HepG2 (cell line): Measurements from ENCODE around the gene NOC2L. TPM values are rescaled to one million over a fixed set of nuclear protein-coding genes. Genes with fewer than 3 reads are reported as not detected.

Source experiments
- ATAC-seq: fragments of 200-7000 bp; cut with Tn5 transposase; 3 replicates; pipeline ENCODE4 v1.9.1; 2020; ENCODE audit warnings: mild to moderate bottlenecking, moderate library complexity
- BruUV-seq: library from RNA; stranded (reverse); fragments of 400-500 nt; replicated peaks from 2 replicates; lab custom pipeline; 2021; lab: Mats Ljungman, UMichigan
- CTCF ChIA-PET: fragments of 300-600 bp; formaldehyde crosslinking; extraction: SDS; loops from one replicate; lab custom pipeline; 2021; ENCODE audit warnings: low total read pairs, inconsistent platforms, low intra/inter-chr PET ratio; lab: Yijun Ruan, JAX
- POLR2A ChIA-PET: fragments of 350-600 bp; sonication (Branson Sonifier 250); formaldehyde crosslinking; loops from one replicate; lab custom pipeline; 2020; ENCODE audit warnings: antibody characterized with exemption, inconsistent platforms; lab: Yijun Ruan, JAX
- DNase-seq: peaks from one replicate; pipeline ENCODE4 v3.0.0-alpha.2; 2015; ENCODE audit warnings: low spot score
- FAIRE-seq: peaks from 3 replicates; lab custom pipeline; 2011; peaks lifted over from hg19 to GRCh38; lab: Jason Lieb, UNC
- H2AFZ ChIP-seq: one replicate; pipeline ENCODE4 v1.6.1; 2011; ENCODE audit warnings: low read length, inconsistent platforms
- H3K27ac ChIP-seq: fragments of 300-600 bp; 3 replicates; pipeline ENCODE4 v1.8.0; 2011; ENCODE audit warnings: mixed run types, mild to moderate bottlenecking, mixed read lengths, low read length, inconsistent platforms; ENCODE audit not compliant: insufficient read depth; ENCODE audit errors: extremely low read length
- H3K27me3 ChIP-seq, 2 experiments: fragments of 200-600 bp in 1 of 2; 2 replicates in 1 of 2; 3 replicates in 1 of 2; pipeline versions ENCODE4 v1.6.0 to v1.8.0; 2011; ENCODE audit warnings: low read length in 2 of 2, mild to moderate bottlenecking in 2 of 2, moderate library complexity in 2 of 2, inconsistent platforms in 1 of 2; ENCODE audit not compliant: insufficient read depth in 2 of 2, control insufficient read depth in 1 of 2
- H3K36me3 ChIP-seq, 2 experiments: fragments of 200-600 bp in 1 of 2; replicated peaks in 1 of 2; 2 replicates in 1 of 2; 3 replicates in 1 of 2; pipeline versions ENCODE4 v1.5.1 to v1.8.0; 2011; ENCODE audit warnings: low read length in 2 of 2, inconsistent platforms in 1 of 2; ENCODE audit not compliant: insufficient read depth in 2 of 2, control insufficient read depth in 1 of 2
- H3K4me1 ChIP-seq: 2 replicates; pipeline ENCODE4 v1.5.1; 2012; ENCODE audit warnings: low read length, inconsistent platforms; ENCODE audit not compliant: insufficient read depth
- H3K4me2 ChIP-seq: 2 replicates; pipeline ENCODE4 v1.6.0; 2011; ENCODE audit warnings: low read depth, low read length, inconsistent platforms
- H3K4me3 ChIP-seq, 3 experiments: fragments of 200-600 bp in 1 of 3; sonication (generic), shearing (Covaris generic) in 1 of 3; replicated peaks in 1 of 3; 2 replicates each; pipeline ENCODE4 v1.5.1; 2011 to 2016; ENCODE audit warnings: low read length in 3 of 3, inconsistent platforms in 2 of 3, low read depth in 2 of 3, mild to moderate bottlenecking in 2 of 3, control low read depth in 1 of 3, mixed read lengths in 1 of 3; ENCODE audit not compliant: insufficient read depth in 1 of 3
- H3K79me2 ChIP-seq: one replicate; pipeline ENCODE4 v1.6.1; 2011; ENCODE audit warnings: low read length, inconsistent platforms; ENCODE audit not compliant: insufficient read depth
- H3K9ac ChIP-seq: 2 replicates; pipeline ENCODE4 v1.6.0; 2011; ENCODE audit warnings: mild to moderate bottlenecking, low read depth, low read length, inconsistent platforms; ENCODE audit not compliant: insufficient read depth
- H3K9me3 ChIP-seq: 2 replicates; pipeline ENCODE4 v1.5.1; 2012; ENCODE audit warnings: mild to moderate bottlenecking, low read length
- H4K20me1 ChIP-seq: 2 replicates; pipeline ENCODE4 v1.6.0; 2011; ENCODE audit warnings: inconsistent platforms, mild to moderate bottlenecking, low read length, moderate library complexity; ENCODE audit not compliant: insufficient read depth
- HNF1B ChIP-seq: sonication (generic); formaldehyde crosslinking; IDR thresholded peaks from 2 replicates; pipeline ENCODE4 v1.5.1; 2020; ENCODE audit warnings: mild to moderate bottlenecking, moderate library complexity, missing genetic modification reagents
- HNRNPL ChIP-seq: fragments of 200-400 bp; formaldehyde crosslinking; IDR thresholded peaks from 2 replicates; pipeline ENCODE4 v1.6.1; 2017; ENCODE audit warnings: mild to moderate bottlenecking, low read depth, low read length
- ZNF556 ChIP-seq: sonication (generic); formaldehyde crosslinking; IDR thresholded peaks from 2 replicates; pipeline ENCODE4 v1.4.0; 2020; ENCODE audit warnings: mild to moderate bottlenecking, missing genetic modification reagents, borderline replicate concordance
- ZNF878 ChIP-seq: sonication (generic); formaldehyde crosslinking; IDR thresholded peaks from 2 replicates; pipeline ENCODE4 v1.8.1; 2023; ENCODE audit warnings: mild to moderate bottlenecking, missing genetic modification reagents, moderate library complexity
- WGBS: methylation state at CpG from one replicate; pipeline ENCODE4 v1.1.6; 2017; ENCODE audit warnings: low lambda C conversion rate; 5-methylcytosine and 5-hydroxymethylcytosine counted together
- in situ Hi-C: cut with HindIII; loops from 2 replicates; pipeline ENCODE4 v1.10.0; 2017; ENCODE audit warnings: low pct_unique_long_range_greater_than_20kb; ENCODE audit not compliant: extremely low pct_ligation_motif_present
- intact Hi-C: fragments of 100-400 bp; cut with micrococcal nuclease; formaldehyde crosslinking; loops from one replicate; pipeline ENCODE4 v1.10.0; 2022; ENCODE audit not compliant: unreplicated experiment
- polyA plus RNA-seq, 8 experiments: library from polyadenylated mRNA; depleted of rRNA in 3 of 8; stranded (reverse) in 7 of 8; unstranded in 1 of 8; fragments of >200 nt; fragmentation: Illumina TruSeq in 4 of 8; extraction: Trizol in 4 of 8; gene quantifications; 2 replicates each; pipeline versions ENCODE4 v1.2.1 to v1.2.3, GENCODE V29; 2011 to 2016; ENCODE audit warnings: low read depth in 4 of 8, missing spikeins in 1 of 8, mixed read lengths in 1 of 8; ENCODE audit not compliant: insufficient read depth in 1 of 8
- total RNA-seq, 5 experiments: library from RNA; depleted of rRNA; stranded (reverse); fragments of >200 nt; fragmentation: Illumina TruSeq; extraction: Trizol; gene quantifications; 2 replicates each; pipeline ENCODE4 v1.2.3, GENCODE V29; 2016; ENCODE audit warnings: low read depth in 1 of 5
- TF ChIP-seq, protein P1 (sequence below): sonication (generic); formaldehyde crosslinking; IDR thresholded peaks from 2 replicates; pipeline ENCODE4 v1.5.1; 2020; ENCODE audit warnings: mild to moderate bottlenecking, missing genetic modification reagents, moderate library complexity

The NOC2L gene
- total and polyA plus RNA-seq, 2 of the 13 experiments (the other 11 are each of a cell fraction or from before 2014, with no cell fraction given) = 32.0 to 103 TPM

- Histone ChIP-seq H3K4me1 (peaks cover 32% of the 10 kb centered on the region), H3K79me2 (no peaks in the 10 kb centered on the region), H3K36me3 (no peaks in the 10 kb centered on the region), H3K4me3 (peak overlapping the region in 2 of 3 experiments; percentile 49 to 65; a peak in 2 of 6 replicates), H3K9ac (no peak overlapping the region), H2AFZ (no peak overlapping the region), H3K27me3 (peaks cover 26 to 60% of the 10 kb centered on the region in 2 experiments), H3K9me3 (no peaks in the 10 kb centered on the region), H4K20me1 (0 out of 2 replicates have a peak, but pooled peaks cover 5% of the 10 kb centered on the region), H3K27ac (no peak overlapping the region), H3K4me2 (peak overlapping the region; percentile 72)
- TF ChIP-seq ZNF556 (no peak), HNF1B (CRISPR knock-in tag) (0 out of 2 replicates have a peak, but pooled peaks have one; percentile 28), ZNF878 (no peak), HNRNPL (0 out of 2 replicates have a peak, but pooled peaks have one; percentile 1)
- TF ChIP-seq, protein P1, sequence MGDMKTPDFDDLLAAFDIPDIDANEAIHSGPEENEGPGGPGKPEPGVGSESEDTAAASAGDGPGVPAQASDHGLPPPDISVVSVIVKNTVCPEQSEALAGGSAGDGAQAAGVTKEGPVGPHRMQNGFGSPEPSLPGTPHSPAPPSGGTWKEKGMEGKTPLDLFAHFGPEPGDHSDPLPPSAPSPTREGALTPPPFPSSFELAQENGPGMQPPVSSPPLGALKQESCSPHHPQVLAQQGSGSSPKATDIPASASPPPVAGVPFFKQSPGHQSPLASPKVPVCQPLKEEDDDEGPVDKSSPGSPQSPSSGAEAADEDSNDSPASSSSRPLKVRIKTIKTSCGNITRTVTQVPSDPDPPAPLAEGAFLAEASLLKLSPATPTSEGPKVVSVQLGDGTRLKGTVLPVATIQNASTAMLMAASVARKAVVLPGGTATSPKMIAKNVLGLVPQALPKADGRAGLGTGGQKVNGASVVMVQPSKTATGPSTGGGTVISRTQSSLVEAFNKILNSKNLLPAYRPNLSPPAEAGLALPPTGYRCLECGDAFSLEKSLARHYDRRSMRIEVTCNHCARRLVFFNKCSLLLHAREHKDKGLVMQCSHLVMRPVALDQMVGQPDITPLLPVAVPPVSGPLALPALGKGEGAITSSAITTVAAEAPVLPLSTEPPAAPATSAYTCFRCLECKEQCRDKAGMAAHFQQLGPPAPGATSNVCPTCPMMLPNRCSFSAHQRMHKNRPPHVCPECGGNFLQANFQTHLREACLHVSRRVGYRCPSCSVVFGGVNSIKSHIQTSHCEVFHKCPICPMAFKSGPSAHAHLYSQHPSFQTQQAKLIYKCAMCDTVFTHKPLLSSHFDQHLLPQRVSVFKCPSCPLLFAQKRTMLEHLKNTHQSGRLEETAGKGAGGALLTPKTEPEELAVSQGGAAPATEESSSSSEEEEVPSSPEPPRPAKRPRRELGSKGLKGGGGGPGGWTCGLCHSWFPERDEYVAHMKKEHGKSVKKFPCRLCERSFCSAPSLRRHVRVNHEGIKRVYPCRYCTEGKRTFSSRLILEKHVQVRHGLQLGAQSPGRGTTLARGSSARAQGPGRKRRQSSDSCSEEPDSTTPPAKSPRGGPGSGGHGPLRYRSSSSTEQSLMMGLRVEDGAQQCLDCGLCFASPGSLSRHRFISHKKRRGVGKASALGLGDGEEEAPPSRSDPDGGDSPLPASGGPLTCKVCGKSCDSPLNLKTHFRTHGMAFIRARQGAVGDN (CRISPR knock-in tag) = 0 out of 2 replicates have a peak, but pooled peaks have one; percentile 4
- intact Hi-C loops (loop anchor here (2.0 kb wide), 2 partner anchors 19 to 35 kb away; partner anchors contain the start of gene NOC2L), in situ Hi-C loops (no loop called here)
- FAIRE-seq = no peak
- ChIA-PET POLR2A (interaction anchor here (3.1 kb wide), 1 partner anchor 19 kb away, joined by 10 read pairs; the partner anchor contains the start of gene NOC2L), CTCF (interaction anchor here (1.3 kb wide), 1 partner anchor 35 kb away, joined by 6 read pairs; no protein-coding TSS in a partner anchor)
- no TSS peak for BruUV-seq
- ATAC-seq = 0 out of 3 replicates have a peak, but pooled peaks have one; percentile 1
- 6% methylated on average over 3 of the region's 21 CpGs for WGBS
- no peak for DNase-seq
Observed at GRCh38 chr1:939511-940106, 19.4 kb downstream of the NOC2L start.
